22Rv1 (cell line): ENCODE measurements around the gene PCBD2.
A peak's percentile ranks its signal among the peaks of the same experiment; 100 is the strongest.

Experiments used
- H3K27ac ChIP-seq: fragments of 450-650 bp; 2 replicates; pipeline ENCODE4 v1.5.1; 2017
- CTCF ChIP-seq: fragments of 450-650 bp; IDR thresholded peaks from 2 replicates; pipeline ENCODE4 v1.5.1; 2017; ENCODE audit warnings: mild to moderate bottlenecking
- ZFX ChIP-seq: fragments of 450-650 bp; IDR thresholded peaks from 2 replicates; pipeline ENCODE4 v1.6.1; 2017; ENCODE audit warnings: antibody characterized with exemption, borderline replicate concordance

Gene PCBD2

GRCh38 chr5:135007749-135008363, 102.9 kb downstream of the PCBD2 start:
- TF ChIP-seq ZFX (no peak), CTCF (no peak)
- H3K27ac ChIP-seq: no peak overlapping the region

GRCh38 chr5:135008556-135008955, 103.6 kb downstream of the PCBD2 start:
- no peak overlapping the region for H3K27ac ChIP-seq
- TF ChIP-seq CTCF: no peak
- TF ChIP-seq ZFX: no peak

GRCh38 chr5:135008981-135009735, 104.2 kb downstream of the PCBD2 start:
- TF ChIP-seq CTCF (no peak), ZFX (no peak)
- H3K27ac ChIP-seq: no peak overlapping the region

GRCh38 chr5:135009736-135010501, 105.0 kb downstream of the PCBD2 start:
- no peak for TF ChIP-seq CTCF
- no peak for TF ChIP-seq ZFX
- H3K27ac ChIP-seq: no peak overlapping the region

- no peak overlapping the region for H3K27ac ChIP-seq
- TF ChIP-seq ZFX (no peak), CTCF (peak; percentile 16; the same call in 1 of the 2 replicates)
Measured at GRCh38 chr5:135010502-135011354, 105.8 kb downstream of the PCBD2 start.

GRCh38 chr5:135011355-135012032, 106.6 kb downstream of the PCBD2 start:
- TF ChIP-seq CTCF (no peak; the same call in 1 of the 2 replicates), ZFX (no peak)
- H3K27ac ChIP-seq: no peak overlapping the region
